Peyer's patch (tissue), 4 donors: ENCODE results near the gene PC.

Experiments
- CTCF ChIP-seq, 6 experiments: fragments of 450-650 bp in 4 of 6; fragments of 200-600 bp in 2 of 6; sonication (generic) in 1 of 6; IDR thresholded peaks; one replicate each; pipeline ENCODE4 v1.5.1; 2017 to 2019; ENCODE audit warnings: antibody characterized with exemption in 6 of 6, mild to moderate bottlenecking in 3 of 6, moderate library complexity in 1 of 6
- POLR2A ChIP-seq, 2 donors: fragments of 450-650 bp; IDR thresholded peaks; one replicate each; pipeline ENCODE4 v1.5.1; 2017; ENCODE audit warnings: antibody characterized with exemption in 2 of 2, mild to moderate bottlenecking in 2 of 2, moderate library complexity in 2 of 2

GRCh38 chr11:66884443-66884842 lies 73.7 kb downstream of the PC start:
- TF ChIP-seq CTCF (IDR thresholded peaks at IDR 0.05) = no peak
- no peak for TF ChIP-seq POLR2A (IDR thresholded peaks at IDR 0.05)
